ENCODE measurements around the gene MTNR1B. TPM values are rescaled to one million over a fixed set of nuclear protein-coding genes. Genes with fewer than 3 reads are reported as not detected.

The MTNR1B gene
- not detected for total RNA-seq (2021; fragmentation: NEBNext Ultra II Directional; extraction: Animal tissue kit (Norgen Biotek cat#: 25700))
- long read RNA-seq = 0 reads

DNA sequence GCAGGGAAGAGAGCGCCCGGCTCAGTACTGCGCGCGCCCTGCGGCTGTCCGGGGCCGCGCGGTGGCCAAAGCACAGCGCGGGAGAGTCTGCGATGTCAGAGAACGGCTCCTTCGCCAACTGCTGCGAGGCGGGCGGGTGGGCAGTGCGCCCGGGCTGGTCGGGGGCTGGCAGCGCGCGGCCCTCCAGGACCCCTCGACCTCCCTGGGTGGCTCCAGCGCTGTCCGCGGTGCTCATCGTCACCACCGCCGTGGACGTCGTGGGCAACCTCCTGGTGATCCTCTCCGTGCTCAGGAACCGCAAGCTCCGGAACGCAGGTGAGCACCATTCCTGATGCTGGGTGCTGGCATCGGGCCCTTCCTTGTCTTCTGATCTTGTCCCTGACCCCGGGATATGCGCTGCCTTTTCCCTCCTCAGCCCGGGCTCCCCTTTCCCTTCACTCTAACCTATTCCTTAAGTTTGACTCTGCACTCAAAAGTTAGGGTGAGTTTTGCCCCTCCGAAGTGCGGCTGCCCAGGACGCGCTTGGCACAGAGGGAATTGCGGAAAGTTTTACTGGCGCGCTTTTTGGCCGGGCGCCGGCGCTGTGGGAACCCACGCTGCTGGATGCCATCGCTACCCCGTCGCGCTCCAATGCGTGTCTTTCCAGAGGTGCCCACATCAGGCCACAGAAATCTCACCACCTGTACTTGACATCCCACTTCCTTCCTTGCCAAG, at the start of gene MTNR1B:
Gene MTNR1B (plus strand): TSS at position 18 of the 714 bp plus-strand sequence. CDS start 75 bp downstream, at position 93.
- H3K27me3 Mint-ChIP-seq (ENCODE audit: insufficient read depth) = peaks cover 32% of the 10 kb centered on the region
- H3K4me1 Mint-ChIP-seq (ENCODE audit: low read depth) = no peaks in the 10 kb centered on the region
- TF ChIP-seq, protein P1, sequence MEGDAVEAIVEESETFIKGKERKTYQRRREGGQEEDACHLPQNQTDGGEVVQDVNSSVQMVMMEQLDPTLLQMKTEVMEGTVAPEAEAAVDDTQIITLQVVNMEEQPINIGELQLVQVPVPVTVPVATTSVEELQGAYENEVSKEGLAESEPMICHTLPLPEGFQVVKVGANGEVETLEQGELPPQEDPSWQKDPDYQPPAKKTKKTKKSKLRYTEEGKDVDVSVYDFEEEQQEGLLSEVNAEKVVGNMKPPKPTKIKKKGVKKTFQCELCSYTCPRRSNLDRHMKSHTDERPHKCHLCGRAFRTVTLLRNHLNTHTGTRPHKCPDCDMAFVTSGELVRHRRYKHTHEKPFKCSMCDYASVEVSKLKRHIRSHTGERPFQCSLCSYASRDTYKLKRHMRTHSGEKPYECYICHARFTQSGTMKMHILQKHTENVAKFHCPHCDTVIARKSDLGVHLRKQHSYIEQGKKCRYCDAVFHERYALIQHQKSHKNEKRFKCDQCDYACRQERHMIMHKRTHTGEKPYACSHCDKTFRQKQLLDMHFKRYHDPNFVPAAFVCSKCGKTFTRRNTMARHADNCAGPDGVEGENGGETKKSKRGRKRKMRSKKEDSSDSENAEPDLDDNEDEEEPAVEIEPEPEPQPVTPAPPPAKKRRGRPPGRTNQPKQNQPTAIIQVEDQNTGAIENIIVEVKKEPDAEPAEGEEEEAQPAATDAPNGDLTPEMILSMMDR (IDR thresholded peaks at IDR 0.05) = no peak
- no peak within 1 kb of the TSS for H3K27ac Mint-ChIP-seq
- no peaks in the 10 kb centered on the region for H3K9me3 Mint-ChIP-seq
- no peak within 1 kb of the TSS for H3K4me3 Mint-ChIP-seq
- no peak for DNase-seq
- no peaks in the 10 kb centered on the region for H3K36me3 Mint-ChIP-seq (ENCODE audit: low read depth)

DNA sequence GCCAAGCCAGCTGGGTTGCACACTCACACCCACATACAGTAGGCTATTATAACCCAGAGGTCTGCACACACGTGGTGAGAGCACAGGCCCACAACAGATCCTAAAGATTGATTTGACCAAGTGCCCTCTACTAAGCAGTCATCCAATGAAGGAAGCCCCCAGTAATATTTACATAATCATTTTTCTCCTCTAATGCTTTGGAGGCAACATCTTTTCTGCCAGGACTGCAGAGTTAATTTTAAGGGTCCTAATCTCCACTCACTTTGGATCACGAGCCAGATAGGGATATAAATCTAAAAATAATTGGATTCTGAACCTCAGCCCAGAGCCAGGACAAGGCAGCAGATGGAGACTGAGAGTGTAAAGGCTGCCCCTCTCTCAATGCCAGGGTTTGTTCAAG, 49.1 kb upstream of the MTNR1B start:
- no peak overlapping the region for H3K27ac Mint-ChIP-seq
- H3K27me3 Mint-ChIP-seq (ENCODE audit: insufficient read depth) = no peaks in the 10 kb centered on the region
- TF ChIP-seq, protein P1 (IDR thresholded peaks at IDR 0.05) = no peak
- H3K9me3 Mint-ChIP-seq = peaks cover 3% of the 10 kb centered on the region
- no peak for DNase-seq
- no peaks in the 10 kb centered on the region for H3K4me1 Mint-ChIP-seq (ENCODE audit: low read depth)
- H3K36me3 Mint-ChIP-seq (ENCODE audit: low read depth) = no peaks in the 10 kb centered on the region
- H3K4me3 Mint-ChIP-seq = no peak overlapping the region

DNA sequence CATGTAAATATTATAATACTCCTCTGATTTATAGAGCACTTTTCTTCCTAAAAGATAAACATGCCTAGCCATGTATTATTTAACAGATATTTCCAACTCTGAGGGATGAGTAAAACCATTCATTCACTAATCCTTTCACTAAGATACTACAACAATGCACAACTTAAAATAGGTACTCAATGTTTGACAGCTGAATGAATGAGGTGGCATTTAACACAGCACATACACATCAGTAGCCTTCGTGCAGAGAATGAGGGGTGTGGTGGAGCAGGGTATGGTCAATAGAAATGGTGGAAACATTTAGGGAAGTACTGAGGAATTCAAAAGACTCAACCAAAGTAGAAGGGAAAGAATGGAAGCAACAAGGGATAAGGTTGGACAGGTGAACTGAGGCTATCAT, 46.7 kb upstream of the MTNR1B start:
- H3K36me3 Mint-ChIP-seq (ENCODE audit: low read depth) = no peaks in the 10 kb centered on the region
- no peaks in the 10 kb centered on the region for H3K4me1 Mint-ChIP-seq (ENCODE audit: low read depth)
- peaks cover 13% of the 10 kb centered on the region for H3K9me3 Mint-ChIP-seq
- no peak overlapping the region for H3K4me3 Mint-ChIP-seq
- TF ChIP-seq, protein P1 (IDR thresholded peaks at IDR 0.05) = no peak
- no peak overlapping the region for H3K27ac Mint-ChIP-seq
- no peak for DNase-seq
- H3K27me3 Mint-ChIP-seq (ENCODE audit: insufficient read depth) = peaks cover 2% of the 10 kb centered on the region

DNA sequence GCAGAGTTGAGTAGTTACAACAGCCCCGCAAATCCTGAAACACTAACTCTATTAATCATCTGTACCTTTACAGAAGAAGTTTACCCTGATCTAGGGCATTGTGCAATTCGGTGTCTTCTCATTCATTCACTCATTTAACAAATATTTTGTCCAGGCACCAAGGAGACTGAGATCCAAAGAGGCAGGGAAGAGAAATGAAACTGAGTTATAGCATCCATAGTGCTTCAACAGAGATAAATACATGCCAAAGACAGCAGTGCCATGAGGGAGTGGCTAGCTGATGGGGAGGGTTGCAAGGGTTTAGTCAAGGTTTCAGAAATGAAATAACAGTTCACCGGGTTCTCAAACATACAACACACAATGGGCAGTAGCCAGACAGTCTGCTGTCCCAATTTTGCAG, 40.2 kb upstream of the MTNR1B start:
- TF ChIP-seq, protein P1 (IDR thresholded peaks at IDR 0.05) = no peak
- H3K36me3 Mint-ChIP-seq (ENCODE audit: low read depth) = no peaks in the 10 kb centered on the region
- H3K27ac Mint-ChIP-seq = peak overlapping the region; percentile 41
- peak; percentile 46 for DNase-seq
- peaks cover 7% of the 10 kb centered on the region for H3K27me3 Mint-ChIP-seq (ENCODE audit: insufficient read depth)
- H3K4me3 Mint-ChIP-seq = peak overlapping the region; percentile 3; the same call in 1 of the 2 replicates
- peaks cover 13% of the 10 kb centered on the region for H3K9me3 Mint-ChIP-seq
- H3K4me1 Mint-ChIP-seq (ENCODE audit: low read depth) = peaks cover 19% of the 10 kb centered on the region

DNA sequence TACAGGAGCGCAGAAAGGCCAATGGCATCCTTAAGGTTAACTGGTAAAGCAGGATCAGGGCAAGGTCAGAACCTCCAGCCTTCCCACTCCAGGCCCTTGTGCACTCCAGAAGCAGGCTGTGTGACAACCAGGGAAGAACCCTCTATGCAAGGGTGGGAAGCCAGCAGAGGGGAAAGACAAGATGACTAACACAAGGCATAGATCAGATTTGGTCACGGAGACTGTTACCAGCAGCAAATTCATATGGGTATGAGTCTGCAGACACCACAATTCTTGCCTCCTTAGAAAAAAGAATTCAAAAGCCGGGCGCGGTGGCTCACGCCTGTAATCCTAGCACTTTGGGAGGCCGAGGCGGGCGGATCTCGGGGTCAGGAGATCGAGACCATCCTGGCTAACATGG, 39.8 kb upstream of the MTNR1B start:
- TF ChIP-seq, protein P1 (IDR thresholded peaks at IDR 0.05) = no peak

More for the DNA sequence above, 39.8 kb upstream of the MTNR1B start:
- peak; percentile 69 for DNase-seq
- peaks cover 9% of the 10 kb centered on the region for H3K27me3 Mint-ChIP-seq (ENCODE audit: insufficient read depth)
- peak overlapping the region; percentile 41 for H3K27ac Mint-ChIP-seq
- H3K36me3 Mint-ChIP-seq (ENCODE audit: low read depth) = no peaks in the 10 kb centered on the region
- H3K9me3 Mint-ChIP-seq = peaks cover 13% of the 10 kb centered on the region
- peaks cover 19% of the 10 kb centered on the region for H3K4me1 Mint-ChIP-seq (ENCODE audit: low read depth)
- peak overlapping the region; percentile 3; the same call in 1 of the 2 replicates for H3K4me3 Mint-ChIP-seq
